HG02981 (cell line): ENCODE results near the gene PTPRD.

Source experiments
- ATAC-seq: cut with Tn5 transposase; IDR thresholded peaks from one replicate; pipeline ENCODE4 v1.9.1; 2021; ENCODE audit warnings: mild to moderate bottlenecking, moderate library complexity; ENCODE audit not compliant: unreplicated experiment

Gene PTPRD

GRCh38 chr9:8390571-8390970 is 2222.2 kb downstream of the PTPRD start:
- no peak for ATAC-seq

DNA sequence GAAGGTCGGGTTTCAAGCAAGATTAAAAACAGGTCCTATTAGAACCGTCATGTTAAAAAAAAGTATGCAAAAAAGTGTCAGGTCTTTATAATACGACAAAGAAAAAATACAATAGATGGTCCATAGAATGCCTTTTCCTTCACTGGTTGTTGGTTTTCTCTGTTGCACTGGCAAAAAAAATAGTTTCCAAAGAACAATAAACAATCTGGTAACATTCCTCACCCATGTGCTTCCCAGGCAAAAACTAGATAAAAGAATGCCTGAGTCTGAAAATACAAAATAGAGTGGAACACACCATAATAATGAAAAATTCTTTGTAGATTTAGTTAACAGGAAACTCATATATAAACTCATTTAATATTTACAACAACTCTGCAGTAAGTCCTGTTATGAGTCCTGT is 2223.3 kb downstream of the PTPRD start:
- no peak for ATAC-seq

DNA sequence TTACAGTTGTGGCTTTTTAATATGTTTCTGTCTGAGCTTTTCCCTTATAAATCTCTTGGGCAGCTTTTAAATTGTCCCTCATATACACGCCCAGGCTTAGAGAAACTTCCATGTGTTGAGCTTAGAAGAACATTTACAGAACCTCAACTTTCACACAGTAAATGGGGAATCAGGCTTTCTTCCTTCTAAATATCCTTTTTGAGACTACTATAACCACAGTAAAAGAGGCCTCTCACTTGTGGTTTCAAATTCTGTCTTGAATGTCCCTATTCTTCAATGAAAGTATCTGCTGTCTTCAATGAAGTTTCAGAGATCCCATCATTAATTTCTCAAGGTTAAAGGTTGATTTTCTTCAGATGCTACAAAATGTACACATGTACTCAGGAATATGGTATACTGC is 2224.7 kb downstream of the PTPRD start:
- ATAC-seq, result no peak

DNA sequence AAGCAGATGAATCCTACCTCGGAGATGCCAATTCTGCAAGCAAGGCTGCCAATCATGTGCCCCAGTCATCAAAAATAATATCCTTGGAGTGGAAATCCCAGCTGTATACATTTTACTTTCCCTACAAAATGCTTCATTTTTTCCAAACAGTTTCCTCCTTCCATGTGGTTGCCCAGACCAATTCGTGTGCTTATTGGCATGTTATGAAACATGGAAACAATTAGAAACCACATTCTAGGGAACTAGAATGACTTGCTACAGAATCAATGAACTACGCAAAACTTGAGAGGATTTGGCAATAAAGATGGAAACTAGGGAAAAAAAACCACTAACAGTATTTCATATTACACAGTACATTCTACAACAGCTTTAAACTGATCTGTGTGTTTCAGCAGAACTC is 2228.7 kb downstream of the PTPRD start:
- ATAC-seq, result no peak

DNA sequence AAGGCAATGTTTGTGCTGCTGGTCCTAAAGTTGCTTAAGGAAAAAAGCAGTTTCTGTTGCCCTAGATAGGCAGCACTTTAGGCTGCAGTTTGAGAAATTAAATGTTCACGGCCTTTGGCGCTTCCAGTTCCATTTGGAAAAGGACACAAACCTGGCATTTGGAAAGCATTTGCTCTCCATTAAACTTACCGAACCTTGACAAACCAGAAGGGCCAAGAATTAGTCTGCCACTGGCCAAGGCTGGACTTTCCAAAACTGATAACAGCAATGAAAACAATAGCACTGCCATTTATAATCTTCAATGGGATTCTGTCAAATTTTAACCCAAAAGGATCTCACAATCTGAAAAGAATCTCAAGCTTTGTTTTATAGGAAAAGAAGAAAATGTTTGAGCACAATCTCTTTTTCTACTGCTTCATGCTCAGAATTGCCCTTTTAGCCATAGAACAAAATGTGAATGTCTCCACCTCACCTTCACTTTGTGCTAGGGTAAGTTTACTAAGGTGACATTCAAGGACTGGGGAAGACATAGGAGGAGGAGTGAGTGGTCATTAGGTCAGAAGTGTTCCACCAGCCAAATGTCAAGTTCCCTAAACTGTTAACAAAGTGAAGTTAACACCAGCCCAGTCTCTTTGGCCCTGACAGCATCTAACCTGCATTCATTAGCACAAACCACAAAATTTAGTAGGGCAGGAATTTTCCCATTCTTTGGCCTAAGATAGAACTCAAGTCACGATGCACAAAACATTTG is 2229.8 kb downstream of the PTPRD start:
- ATAC-seq, result no peak

GRCh38 chr9:8382266-8382665 is 2230.5 kb downstream of the PTPRD start:
- no peak for ATAC-seq

GRCh38 chr9:8381601-8382000 is 2231.2 kb downstream of the PTPRD start:
- no peak for ATAC-seq

DNA sequence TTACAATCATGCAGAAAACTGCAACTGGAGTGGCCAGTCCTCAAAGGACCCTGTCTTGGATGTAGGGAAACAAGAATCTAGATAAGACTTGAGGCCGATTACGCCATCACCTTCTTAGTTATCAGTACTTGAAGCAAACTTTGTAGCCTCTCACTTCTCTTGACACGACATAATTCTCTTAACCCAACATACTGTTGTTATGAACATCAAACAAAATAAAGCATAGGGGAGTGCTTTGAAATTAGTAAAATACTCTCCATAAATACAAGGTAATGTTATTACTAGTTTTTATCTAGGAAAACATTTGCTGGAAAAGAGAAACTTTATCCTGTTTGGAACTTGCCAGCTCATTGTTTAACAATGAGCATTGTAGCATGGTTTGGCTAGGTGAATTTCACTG is 2238.3 kb downstream of the PTPRD start:
- ATAC-seq, result no peak

- no peak for ATAC-seq
These were observed 2241.1 kb downstream of the PTPRD start for GRCh38 chr9:8371686-8372085.

DNA sequence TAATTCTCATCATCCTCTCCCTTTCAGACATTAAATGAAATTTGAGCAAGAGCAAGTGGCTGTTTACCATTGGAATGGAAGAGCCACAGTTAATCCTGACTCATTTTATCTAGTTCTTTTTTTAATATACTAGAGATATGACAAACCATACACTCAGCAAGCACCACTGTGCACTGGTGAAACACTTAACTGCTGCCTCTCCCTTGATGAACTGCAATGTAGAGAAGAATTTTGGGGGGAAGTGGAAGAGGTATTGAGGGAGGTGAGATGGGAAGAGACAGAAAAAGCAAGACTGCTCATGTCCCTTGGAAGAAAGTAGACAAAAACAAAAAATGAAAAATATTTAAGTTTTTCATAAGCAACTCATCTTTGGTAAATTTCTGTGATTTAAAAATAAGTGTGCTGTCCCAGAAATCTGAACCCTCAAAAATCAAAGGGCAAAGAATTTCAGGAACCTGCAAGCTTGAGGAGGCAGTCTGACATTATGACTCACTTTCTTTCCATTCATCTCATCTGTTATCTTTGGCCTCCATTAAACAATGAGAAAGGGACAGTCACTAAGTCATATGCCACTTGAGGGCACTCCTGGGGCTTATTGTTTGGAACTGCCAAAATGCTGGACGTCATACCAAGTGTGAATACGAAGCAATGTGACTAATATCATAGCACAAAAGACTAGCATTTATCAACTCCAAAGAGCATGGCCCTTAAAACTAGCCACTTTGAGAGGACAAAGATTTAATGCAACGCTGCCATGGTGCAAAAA is 2246.5 kb downstream of the PTPRD start:
- ATAC-seq, result no peak

DNA sequence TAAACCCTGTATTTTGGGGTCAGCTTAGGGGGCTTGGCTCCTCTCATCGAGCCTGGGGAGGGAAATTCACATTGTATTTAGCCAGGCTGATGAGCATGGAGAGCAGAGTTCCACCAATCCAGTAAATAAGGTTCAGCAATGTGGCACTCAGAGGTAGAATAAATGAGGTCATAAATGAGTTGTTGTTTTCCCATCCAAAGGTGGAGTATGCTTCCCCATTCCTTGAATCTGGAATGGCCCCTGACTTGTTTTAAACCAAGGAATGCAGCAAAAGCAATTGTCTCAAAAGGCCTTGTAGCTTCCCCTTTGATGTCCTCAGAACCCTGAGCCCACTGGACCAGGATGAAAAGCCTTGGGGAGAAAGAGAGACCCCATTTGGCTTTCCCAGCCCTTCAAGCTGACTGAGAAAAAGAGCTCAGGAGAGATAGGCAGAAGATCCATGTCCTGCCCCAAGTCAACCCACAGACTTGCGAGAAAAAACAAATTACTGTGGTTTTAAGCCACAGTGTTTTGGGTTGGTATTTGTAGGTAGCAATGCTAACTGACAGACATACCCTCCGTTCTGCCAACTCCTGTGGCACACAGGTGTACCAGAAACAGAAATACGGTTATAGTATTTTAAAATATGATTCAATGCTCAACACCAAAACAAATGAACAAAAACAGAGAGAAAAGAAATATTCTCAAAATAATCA is 2247.2 kb downstream of the PTPRD start:
- ATAC-seq, result no peak

DNA sequence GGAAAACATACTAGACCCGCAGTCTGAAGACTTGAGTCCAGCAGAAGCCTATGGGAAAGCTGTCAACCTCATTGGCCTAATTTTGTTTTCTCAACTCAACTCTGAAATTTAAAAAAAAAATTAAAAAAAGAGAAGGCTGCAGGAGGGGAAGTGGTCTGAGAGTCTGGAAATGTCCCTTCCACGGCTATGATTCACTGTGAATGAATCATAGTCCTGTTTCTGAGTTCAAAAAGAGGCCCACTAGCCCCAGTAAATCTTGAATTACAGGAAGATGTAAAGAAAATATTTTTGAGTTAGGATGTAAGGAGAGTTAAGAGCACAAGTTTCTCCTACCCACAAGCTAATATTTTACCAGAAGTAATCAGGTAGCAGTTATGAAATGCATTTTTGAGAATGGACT is 2247.8 kb downstream of the PTPRD start:
- ATAC-seq, result peak; percentile 52

- no peak for ATAC-seq
These were observed 2248.6 kb downstream of the PTPRD start for GRCh38 chr9:8364026-8364752.

DNA sequence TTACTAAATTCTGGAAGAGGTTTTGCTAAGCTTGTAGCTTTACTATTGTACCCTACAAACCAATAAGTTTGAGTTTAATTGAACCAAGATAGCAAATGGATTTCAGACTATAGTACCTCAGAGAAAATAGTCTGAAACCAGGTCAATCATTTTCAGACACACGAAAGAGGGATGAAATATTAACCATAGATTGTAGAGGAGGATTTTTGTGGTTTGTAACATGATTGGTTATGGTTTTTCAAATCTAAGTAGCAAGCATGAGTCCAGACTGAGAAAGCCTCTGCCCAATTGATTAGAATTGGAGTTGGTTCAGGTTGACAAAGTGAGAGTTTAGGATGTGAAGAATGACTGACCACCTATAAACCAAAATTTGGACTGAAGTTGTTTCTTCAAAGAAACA is 2250.6 kb downstream of the PTPRD start:
- ATAC-seq, result peak; percentile 68

GRCh38 chr9:8361364-8361763 is 2251.4 kb downstream of the PTPRD start:
- no peak for ATAC-seq

GRCh38 chr9:8356406-8356805 is 2256.4 kb downstream of the PTPRD start:
- ATAC-seq, result no peak

DNA sequence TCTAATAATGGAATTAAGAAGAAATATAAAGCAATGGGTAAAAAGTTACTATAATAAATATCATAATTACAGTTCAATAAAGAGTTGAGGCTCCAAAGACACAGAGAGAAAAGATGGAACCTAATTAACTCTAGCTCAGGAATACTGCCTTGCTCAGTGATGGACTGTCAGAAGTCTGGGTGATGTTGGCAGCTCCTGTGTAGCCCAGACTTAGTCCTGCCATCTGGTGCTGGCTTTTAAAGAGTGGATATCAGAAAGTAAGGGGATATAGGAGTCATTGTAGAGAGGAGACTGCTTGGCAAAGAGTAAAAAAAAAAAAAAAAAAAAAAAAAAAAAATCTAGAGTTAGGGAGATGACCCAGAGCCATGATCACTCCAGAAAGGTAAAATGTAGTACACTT is 2261.4 kb downstream of the PTPRD start:
- no peak for ATAC-seq

- ATAC-seq, result no peak
These were observed 2262.9 kb downstream of the PTPRD start for GRCh38 chr9:8349901-8350300.

DNA sequence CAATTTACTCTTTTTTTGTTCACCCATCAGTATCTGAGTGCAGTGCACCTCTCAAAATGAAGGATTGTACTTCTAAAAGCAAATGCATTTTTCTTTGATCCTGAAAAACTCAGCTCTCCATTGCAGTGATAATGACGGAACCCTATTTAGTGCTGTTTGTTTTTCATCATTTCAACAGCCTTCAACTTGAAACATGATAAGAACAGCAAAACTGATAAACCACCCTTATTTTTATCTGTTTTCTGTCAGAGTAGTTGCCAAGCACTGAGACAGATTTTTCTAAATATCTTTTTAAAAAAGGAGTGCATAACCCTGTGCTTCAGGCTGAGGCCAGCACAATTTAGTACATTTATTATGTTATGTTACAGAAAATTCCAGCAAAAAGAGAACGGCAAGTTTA is 2263.4 kb downstream of the PTPRD start:
- ATAC-seq, result no peak

DNA sequence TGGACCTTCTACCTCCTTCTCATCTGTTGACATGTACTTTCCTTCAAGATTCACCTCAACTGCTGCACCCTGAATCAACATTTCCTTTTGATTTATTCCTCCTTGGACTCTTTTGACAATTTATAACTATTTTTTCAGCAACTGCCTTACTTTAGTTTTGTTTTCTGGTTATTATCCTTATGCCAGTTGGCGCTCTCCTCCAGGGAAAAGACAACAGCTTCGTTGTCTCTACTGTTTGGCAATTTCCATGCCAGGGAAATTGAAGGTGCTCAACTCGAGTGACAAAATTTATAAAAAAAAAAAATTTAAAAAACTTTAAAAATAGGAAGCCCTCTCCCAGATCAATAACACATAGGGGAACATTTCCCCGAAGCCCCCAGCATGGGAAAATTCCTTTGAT is 2264.0 kb downstream of the PTPRD start:
- ATAC-seq, result no peak

- no peak for ATAC-seq
These were observed 2266.5 kb downstream of the PTPRD start for GRCh38 chr9:8346296-8346695.
